Activated naive CD4-positive, alpha-beta T cell treated with Interleukin-2 at 50 U/mL for 16 hours (primary cell): ENCODE data around the gene SPA17.
A peak's percentile ranks its signal among the peaks of the same experiment; 100 is the strongest.

Experiments
- DNase-seq: peaks from one replicate; pipeline ENCODE4 v3.0.0-alpha.2; 2020

The SPA17 gene

DNA sequence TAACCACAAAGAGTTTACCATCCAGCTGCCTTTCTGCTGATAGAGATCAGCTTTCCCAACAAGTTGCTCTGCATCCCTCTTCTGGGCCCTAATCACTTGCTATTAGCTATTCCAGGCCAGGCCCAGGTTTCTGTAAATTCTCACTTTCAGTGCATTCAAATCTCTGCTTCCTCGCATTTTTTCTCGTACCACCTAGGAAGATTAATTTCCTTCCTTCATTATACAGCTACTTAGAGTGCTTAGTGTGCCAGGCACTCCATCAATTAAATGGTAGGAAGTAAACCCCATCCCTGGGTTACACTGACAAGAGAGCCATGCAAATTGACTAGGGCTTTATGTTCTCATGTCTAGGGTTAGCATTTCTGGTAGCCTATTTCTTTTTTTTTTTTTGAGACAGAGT, 9.8 kb upstream of the SPA17 start:
- DNase-seq: no peak

DNA sequence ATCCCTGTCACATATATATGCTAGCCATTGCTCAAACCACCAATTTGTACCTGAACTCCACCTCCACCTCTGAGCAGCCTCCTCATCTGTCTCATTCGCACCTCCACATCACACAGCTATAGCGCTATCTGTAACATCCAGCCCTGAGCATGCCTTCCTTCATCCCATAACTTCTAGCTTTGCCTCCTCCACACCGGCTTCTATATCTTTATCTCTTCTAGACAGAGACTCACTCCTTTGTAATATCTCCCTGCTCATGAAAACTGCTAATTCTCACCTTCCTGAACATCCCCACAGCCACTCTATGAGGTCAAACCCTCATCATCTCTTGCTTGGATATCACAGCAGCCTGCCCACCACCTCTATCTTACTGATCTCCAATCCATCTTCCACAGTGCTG, 6.1 kb upstream of the SPA17 start:
- DNase-seq: no peak

DNA sequence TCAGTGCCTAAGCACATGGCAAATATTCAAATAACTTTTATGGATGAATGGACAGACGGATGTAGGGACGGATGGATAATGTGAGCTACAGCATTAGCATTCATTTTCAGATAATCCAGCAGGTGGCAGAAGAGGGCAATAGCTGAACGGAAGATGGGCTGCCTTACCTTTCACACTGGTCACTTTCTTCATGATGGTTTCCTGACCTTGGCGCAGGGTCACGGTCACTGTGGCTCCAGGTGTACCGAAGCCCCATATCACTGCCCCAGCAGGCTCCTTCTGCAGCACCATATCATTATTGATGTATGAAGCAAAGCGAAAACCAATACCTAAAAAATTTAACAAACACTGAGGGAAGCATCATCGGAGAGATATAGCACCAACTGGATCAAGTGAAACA, 4.5 kb upstream of the SPA17 start:
- DNase-seq: peak; percentile 25

DNA sequence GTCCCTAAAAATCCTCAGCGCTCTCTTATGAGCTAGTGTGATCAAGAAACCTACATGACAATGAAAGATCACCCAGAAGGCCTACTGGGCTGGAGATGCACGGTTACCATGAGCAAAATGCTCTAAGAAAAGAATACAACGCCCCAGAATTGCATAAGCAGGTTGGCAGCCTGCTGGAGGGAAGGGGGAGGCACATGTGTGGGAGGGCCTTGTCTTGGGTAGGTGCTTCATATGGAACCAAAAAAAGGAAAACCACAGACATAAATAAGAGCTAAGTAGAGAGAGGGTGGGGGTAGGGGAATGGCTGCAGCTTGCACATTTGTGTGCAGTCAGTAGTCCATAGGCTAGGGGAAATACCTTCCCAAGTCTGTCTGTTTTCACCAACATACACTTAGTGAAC, 3.0 kb upstream of the SPA17 start:
- peak; percentile 31 for DNase-seq

DNA sequence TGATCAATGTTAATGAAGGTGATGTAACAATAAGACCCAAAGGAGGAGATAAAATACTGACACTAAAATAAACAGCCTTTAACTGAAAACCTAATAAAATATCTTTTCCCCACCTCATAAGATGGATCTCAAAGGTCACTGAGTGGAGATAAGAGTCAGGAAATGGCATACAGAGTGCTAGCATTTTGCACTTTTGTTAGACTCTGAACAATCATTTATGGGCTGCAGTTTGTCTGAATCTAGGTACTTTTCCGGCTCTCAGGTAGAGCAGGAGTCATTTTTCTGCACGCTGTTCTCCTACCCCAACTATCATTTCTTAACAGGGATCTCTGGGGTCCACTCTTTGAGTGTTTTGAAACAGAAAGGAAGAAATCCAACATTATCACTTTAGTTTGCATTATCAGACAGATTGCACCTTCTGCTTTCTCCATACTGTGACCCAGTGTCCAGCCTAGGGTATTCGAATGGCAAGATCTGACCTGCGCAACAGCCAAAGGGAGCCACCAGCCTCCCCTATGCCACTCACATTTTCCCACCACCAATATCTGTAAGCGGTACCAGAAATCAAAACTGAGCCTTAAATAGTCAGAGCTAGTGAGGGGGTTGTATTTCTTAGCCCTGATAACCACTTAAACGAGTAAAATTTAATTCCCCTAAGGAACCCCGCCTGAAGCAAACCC, 1.0 kb upstream of the SPA17 start:
- DNase-seq: no peak

DNA sequence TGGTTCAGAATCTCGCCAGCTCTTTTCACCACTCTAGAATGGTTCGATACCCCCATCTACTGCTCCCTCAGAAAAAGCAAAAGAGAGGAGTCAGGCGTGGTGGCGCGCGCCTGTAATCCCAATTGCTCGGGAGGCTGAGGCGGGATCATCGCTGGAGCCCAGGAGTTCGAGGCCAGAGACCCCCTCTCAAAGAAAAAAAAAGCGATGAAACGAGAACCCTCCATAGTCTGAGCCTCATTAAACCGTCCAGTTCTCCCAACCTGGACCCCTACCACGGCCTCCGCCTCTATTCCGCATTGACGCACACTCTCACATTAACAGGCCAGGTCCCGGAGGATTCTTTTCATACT, 439 bp downstream of the SPA17 start:
- no peak for DNase-seq

DNA sequence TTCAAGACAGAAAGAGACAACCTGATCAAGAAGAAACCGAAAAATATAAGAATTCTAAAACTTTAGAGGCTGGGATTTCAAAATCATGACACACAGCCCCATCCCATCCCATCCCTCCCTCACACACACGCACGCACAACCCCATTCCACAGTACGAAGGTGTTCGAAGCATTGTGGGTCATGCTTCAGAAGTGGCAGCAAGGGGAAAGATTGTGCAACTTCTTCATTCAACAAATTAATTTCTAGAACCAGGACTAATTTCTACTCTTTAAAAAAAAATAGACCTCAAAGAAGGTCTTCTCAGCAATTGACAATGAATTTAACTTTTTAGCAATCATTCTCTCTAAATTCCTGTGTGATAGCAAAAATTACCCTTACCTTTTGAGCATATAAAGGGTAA, 867 bp downstream of the SPA17 start:
- DNase-seq: no peak

DNA sequence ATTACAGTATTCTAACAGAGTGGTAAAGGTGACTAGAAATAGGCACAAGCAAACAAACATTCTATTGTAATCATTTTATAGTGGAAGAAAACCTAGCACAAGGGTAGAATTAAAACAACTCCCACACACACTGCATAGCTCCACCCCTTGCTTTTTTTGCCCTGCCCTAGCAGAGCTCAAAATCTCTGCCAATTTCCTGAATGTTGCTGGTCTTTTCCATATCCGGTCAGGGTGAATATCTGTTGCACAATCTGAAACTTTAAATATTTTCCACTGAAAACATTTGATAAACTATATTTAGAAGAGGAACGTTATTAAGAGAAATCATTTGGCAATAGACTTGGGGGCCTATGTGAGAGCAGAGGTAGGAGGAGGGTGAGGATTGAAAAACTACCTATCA, 2.7 kb downstream of the SPA17 start:
- DNase-seq: no peak

DNA sequence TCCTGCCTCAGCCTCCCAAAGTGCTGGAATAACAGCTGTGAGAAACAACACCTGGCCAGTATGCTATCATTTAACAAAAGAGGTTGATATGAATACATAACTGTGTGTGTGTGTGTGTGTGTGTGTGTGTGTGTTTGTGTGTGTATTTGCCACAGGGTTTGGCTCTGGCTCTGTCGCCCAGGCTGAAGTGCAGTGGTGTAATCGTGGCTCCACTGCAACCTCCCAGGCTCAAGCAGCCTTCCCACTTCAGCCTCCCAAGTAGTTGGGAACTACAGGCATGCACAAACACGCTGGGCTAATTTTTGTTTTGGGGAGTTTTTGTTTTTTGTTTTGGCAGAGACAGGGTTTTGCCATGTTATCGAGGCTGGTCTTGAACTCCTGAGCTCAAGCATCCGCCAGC, 4.7 kb downstream of the SPA17 start:
- DNase-seq: no peak

DNA sequence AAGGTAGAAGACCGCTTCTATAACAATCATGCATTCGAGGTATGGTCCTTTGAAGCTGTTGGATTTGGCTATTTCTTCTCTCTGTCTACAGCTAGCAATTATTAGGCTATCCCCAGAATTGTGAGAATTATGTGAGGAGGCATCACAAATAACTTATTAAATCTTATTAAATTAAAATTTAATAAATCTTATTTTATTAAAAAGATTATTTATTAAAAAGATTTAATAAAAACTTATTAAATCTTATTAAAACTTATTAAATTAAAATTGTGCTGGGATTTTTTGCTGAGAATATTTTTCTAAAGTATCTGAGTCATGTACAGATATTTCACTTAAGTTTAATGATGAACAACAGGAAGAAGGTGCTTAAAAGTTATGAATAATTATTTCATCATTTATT, 7.7 kb downstream of the SPA17 start:
- DNase-seq: no peak

DNA sequence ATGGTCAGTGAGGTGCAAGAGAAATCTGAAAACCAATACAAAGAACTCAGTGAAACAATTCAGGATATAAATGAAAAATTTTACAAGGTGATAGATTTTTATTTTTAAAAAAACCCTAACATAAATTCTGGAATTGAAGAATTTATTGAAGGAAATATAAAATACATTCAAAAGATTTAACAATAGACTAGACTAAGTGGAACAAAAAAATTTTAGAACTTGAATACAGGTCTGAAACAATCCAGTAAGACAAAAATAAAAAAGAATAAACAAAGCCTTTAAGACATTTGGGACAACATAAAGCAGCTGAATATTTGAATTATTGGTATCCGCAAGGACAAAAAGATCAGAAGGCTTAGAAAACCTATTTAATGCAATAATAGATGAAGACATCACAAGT, 8.7 kb downstream of the SPA17 start:
- no peak for DNase-seq

DNA sequence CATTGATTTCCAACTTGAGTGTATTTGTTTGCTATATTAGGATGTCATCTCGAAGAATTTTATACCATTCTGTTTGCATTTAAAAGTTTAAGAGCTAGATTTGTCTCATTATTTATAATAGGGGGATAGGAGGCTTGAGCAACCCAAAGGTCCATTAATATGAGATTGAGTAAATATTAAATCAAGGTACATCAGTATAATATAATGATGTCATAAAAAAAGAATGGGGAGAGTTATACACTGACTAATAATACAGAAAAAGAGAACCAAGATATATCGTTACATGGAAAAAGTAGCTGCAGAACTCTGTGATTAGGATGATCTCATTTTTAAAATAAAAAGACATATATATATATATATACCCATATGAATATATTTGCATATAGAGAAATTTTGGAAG, 19.4 kb downstream of the SPA17 start:
- DNase-seq: no peak

DNA sequence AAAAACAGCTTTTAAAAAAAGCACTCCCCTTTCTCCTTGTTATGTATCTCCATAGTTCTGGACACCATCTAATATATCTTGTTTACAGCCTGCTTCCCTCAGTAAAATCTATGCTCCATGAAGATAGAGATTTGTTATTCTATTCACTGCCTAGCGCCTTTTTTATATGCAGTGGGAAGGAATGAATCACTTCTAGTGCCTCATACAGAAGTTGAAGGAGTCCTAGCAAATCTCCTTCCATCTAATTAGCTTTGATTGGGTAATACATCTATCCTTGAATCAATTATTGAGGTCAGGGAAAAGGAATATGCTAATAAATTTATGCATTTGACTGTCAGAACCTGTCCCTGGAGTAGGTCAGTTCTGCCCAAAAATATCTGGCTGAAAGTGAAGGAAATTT, 25.8 kb downstream of the SPA17 start:
- DNase-seq: no peak

DNA sequence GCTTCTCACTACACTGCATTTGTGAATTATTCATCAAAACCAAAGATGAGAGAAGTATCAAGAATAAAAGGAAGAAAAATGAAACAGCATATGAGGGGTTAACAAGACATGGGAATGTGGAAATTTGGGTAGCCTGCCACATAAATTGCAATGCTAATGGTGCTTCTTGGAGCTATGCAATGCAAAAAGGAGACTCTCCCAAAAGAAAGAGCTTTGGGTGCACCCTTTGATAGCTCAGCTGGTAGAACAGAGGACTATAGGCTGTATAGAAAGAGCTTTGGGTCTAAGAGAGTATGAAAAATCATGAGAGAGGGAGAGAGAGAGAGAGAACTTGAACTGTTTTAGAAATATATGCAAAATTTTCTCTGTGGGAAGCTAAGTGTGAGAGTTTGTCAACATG, 26.3 kb downstream of the SPA17 start:
- no peak for DNase-seq

DNA sequence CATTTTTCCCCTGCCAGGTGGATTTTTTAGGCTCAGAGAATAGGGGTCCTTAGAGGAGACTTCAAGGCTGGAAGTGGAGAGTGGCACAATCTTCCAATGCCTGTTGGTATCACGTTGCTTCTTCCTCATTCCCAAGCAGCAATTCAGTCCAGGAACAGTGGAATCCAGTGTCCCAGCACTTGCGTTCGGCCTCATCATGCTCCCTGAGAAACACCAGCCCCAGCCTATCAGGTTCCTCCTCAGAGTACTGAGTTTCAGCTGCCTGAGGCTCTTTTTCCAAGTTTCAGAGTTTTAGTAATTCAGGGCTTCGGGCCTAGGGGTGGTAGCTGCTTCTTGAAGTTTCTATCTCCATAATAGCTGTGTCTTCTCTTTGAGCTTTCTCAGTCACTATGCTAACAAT, 34.1 kb downstream of the SPA17 start:
- no peak for DNase-seq

DNA sequence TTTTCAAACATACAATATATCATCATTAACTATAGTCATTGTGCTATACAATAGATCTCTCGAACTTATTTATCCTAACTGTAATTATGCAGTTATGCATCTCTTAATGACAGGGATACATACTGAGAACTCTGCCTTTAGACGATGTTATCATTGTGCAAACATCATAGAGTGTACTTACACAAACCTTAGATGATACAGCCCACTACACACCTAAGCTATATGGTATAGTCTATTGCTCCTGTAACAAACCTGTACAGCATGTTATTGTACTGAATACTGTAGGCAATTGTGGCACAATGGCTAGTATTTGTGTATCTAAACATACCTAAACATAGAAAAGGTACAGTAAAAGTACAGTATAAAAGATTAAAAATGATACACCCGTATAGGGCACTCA, 38.7 kb downstream of the SPA17 start:
- DNase-seq: no peak

DNA sequence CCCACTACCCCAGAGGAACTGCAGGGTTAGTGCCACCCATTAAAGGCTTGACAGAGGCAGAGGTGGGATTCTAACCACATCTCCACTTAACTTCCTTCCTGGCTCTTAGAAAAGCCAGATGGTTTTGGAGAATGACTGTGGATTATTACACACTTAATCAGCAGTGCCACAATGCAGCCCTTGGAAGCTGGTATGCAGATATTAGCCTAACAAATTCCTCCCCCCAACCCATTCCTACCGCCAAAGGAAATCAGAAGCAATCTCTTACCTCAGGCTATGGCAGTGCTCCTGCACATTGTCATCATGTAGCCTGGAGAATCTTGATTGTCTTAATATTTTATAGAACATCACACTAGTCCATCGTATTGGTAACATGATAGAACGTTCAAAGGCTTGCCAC, 42.9 kb downstream of the SPA17 start:
- no peak for DNase-seq

DNA sequence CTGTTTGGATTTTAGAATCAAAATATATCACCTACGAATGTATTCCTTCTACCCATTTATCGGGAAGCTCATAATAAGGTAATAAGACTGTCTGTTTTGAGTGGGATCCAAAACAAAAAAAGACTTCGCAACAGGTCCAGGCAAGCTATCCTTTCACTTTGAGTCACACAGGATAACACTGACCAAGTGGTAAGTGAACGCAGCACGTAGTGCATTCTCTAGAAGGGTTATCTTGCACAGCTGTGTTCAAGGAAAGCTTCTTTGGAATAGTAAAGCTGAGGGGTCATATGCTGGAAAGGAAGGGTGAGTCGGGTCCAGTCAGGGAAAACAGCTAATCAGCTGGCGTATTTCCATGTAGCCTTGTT, 43.7 kb downstream of the SPA17 start:
- no peak for DNase-seq

DNA sequence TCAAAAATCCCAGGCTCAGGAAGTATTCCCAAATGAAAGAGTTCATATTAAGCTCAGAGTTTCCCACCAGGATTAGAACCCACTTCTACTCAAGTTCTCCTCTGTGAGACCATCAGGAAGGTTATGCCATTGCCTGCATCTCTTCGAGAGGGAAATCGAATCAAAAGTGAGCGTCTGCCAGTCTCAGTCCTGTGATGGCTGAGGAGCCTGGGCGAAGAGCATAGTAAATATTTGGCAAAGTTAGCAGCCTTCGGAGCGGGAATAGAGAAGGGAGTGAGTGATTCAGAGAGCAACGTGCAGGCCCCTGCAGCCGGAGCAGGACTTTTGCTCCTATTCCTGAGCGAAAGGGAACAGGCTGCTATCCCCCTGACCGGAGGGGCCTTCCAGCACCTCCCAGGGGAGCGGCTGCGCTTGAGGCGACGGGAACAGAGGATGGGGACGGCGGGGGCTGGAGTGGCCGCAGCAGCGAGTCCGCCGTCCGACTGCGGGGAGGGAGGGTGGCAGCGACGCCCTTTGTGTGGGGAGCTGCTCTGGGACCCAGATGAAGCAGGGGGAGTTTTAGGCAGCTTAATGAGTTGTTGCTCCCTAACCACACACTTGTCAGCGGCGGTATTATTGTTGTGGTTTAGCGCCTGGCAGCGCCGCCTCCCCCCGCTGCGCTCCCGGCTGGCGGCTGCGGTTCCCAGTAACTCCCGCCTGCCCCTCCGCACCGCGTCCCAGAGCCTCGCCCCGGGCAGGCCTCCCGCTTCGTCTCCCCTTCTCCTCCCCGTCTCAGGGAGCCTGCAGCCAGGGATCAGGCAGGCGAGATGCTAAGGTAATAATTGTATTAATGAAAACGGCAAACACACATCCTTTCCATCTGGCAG, 44.3 kb downstream of the SPA17 start:
- no peak for DNase-seq

DNA sequence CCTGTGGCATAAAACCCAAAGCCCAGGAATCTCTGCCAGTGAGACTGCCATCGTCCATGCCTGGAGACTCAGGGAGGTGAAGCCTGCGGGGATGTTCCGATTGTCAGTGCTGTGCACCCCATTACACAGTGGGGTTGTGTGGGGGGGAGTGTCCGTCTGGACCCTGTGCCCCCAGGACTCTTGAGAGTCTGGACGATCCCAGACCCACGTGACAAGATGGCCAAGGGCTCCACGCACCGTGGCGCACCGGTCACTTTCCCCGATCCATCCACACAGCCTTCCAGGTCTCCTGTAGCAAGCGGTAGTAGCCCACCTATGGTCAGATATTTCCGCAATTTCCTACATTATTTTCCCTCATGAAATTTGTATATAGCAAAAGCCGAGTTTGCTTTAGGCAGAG, 45.1 kb downstream of the SPA17 start:
- no peak for DNase-seq

DNA sequence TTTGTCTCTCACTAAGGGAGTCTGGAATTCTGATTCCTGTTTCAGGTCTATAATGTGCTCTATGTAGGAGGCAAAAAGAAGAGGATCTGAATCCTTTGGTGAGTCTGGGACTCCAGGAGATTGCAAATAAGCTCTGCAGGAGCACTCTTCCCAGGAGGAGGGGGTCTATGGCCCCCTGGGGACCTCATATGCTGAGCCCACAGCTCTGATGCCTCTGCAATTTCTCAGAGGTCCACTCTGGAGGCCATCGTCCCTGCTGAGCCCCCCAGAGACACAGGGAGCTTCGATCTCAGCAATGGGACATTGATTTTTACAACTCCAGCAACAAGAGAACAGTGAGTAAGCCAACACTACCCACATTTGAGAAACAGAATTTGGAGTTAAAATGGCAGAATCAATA, 45.8 kb downstream of the SPA17 start:
- DNase-seq: no peak

DNA sequence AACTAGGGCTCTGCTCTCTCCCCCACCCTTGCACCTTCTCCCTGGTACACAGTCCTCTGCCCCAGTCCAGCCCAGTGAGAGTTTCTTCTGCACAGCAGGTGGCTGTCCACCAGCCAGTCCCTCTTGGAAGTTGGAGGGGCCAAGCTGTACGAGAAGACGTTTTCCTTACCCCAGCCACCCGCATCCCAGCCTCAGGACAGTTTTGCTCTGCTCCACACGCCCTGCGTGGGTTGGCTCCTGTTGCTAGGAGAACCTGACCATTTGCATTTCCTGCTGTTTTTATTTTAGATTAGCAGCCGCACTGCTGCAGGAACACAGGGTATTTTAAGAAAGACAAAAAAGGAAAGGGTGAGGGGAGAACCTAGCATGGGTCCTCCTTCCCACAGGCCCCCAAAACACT, 48.5 kb downstream of the SPA17 start:
- no peak for DNase-seq

DNA sequence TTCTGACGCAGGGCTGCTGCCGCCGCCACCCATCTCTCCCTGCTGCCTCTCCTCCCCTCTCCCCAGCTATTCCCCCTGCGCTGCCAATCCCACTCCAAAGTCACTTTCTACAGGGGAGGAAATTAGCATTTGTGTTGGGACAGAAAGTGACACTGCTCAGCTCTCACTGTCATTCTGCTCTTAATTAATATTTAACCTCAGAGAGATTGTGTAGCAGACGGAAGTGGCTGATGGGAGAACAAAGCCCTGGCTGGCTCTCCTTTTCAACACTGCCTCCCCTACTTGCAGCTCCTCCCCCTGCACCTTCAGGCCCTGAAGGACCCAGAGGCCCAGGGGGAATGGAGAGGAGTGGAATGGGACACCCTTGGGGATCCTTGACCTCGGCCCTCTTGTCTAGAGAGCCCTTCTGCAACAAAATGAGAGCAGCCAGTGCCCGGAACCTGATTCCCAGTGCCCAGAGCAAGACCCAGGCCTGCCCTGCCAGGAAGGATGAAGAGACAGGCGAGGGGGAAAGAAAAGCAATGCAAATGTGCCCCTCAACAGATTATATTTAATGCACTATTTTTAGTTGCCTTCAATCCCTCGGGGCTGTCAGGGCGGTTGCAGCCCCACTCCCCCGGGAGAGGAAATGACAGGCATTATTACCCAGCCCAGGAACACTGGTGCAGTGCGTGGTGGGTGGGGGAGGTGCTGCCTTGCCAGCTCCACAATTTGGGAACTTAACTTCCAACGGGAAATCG, 51.4 kb downstream of the SPA17 start:
- DNase-seq: no peak

DNA sequence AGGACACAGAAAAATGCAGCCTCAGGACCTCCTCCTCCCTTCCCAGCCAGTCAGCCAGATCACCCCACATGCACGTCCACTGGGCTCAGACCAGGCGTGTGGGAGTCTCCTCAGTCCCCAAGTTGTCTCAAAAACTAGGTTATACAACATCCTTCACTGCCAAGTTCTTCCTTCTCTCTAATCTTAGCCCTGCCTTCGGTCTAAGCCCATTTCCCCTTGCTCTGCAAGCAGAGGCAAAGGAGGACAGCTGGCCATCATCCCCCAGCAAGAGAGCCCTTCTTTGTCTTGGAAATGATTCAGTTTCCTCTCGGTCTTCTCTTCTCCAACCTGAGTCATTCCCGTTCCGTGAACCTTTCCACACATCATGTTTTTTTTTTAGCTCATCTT, 52.0 kb downstream of the SPA17 start:
- DNase-seq: no peak
